Bone marrow (tissue), 2 donors: Measurements from ENCODE around the gene STK39.

Experiments
- DNase-seq, 2 donors: peaks; one replicate each; lab custom pipeline; 2025; lab: John Stamatoyannopoulos, UW

The STK39 gene

DNA sequence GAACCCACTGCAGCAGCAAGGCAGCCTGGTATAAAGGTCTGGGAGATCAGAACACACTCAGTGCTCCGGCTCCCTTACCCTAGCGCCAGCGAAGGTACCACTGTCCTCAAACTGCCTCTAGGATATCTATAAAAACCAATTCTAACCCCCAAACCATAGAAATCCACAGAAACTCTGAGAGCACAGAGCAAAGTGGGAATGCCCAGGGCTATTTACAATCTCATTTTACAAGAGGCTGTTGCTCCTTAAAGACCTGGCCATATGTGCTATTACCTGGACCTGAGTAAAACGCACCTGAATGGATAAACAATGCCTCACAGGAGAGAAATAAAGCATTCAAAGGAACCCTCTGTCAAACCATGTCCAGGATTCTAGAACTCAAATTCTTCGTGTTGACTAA, 4.3 kb downstream of the STK39 start:
- DNase-seq: no peak

DNA sequence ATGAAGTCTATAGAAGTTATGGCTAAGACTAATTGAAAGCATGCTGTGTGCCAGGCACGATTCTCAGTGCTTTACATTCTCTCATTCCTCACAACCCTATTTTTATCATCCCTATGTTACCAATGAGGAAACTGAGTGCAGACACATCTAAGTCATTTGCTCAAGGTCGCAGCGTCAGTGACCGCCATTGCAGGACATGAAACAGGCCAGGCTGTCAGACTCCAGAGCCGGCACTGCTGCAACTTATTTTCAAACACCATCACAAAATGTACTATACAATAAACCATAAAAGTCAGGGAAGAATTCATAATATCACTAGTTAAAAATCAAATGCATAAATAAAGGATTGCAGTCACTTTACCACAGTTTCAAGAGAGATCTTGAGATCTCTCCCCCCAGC, 5.6 kb downstream of the STK39 start:
- no peak for DNase-seq

DNA sequence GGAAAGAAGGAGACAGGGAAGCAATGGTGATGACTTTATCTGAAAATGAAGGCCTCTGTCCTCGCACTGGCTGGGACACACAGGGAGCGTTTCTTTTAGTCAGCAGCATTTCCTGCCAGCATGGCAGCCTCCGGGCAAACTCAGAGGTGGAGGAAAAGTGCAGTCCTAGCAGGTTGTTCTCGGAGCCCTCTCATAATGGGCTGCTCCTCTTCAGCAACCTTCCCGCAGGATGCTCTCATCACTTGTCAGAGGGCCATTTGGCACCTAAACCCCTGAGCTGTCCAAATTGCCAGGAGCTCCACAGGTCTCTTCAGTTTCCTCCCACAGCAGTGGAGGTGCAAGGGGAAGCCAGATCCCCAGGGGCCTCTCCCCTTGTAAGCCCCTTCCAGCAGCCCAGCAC, 6.2 kb downstream of the STK39 start:
- no peak for DNase-seq

DNA sequence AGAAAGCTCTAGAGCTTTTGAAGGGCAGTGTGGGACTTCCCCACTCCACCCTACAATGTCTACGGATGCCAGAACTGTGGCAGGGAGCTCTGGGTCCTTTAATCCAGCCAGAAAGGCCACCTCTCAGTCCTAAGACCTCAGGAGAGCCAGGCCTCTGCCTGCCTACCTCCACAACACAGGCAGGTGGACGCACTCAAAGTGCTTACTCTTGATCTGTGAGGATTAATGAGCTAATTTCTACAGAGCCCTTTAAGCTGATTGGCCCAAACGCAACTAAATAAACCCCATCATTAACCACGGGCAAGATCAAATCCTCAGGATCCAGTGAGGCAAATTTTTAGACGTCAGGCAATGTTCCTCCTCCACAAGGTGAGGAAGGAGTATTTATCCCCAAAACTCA, 8.1 kb downstream of the STK39 start:
- DNase-seq: no peak

DNA sequence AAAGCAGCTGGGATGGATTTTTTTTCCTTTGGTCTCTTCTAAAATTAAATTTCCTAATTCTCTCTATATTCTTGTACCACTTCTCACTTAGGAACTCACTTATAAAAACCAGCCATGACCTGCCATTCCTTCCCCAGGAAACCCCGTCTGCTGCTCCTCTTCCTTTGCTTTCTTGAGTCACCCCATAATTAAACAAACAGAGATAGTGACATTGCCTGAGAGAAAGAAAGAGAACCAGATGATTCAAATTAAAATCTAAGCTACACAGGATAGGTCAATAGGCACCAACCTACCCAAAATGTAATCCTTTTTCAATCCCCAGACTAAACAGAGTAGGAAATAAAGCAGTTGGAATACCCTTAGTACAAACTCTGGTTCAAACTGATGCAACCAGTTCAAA, 9.7 kb downstream of the STK39 start:
- DNase-seq: peak in 1 of 2 donors; percentile 69

DNA sequence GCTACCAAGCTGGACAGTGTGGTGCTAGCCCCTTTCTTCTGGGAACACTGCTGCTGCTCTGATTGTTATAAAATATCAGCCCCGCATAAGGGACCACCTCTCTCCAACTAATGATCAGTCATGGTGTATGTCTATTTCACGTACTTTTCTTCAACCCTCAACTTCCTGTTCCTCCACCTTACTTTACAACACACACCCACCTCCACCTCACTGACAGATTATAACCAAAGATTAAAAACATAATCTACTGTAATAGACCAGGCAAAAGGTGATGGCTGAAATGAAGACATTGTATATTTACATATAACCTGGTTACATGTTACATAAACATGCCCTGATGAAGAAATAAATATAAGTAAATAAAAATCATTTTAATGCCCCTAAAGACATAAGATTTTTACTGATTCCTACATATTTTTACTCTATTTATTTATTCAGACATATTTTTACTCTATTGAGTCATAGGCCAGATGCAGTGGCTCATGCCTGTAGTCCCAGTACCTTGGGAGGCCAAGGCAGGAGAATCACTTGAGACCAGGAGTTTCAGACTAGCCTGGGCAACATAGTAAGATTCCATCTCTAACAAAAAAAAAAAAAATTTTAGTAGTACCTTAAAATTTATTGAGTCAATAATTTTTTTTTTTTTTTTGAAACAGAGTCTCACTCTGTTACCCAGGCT, 12.8 kb downstream of the STK39 start:
- DNase-seq: no peak

DNA sequence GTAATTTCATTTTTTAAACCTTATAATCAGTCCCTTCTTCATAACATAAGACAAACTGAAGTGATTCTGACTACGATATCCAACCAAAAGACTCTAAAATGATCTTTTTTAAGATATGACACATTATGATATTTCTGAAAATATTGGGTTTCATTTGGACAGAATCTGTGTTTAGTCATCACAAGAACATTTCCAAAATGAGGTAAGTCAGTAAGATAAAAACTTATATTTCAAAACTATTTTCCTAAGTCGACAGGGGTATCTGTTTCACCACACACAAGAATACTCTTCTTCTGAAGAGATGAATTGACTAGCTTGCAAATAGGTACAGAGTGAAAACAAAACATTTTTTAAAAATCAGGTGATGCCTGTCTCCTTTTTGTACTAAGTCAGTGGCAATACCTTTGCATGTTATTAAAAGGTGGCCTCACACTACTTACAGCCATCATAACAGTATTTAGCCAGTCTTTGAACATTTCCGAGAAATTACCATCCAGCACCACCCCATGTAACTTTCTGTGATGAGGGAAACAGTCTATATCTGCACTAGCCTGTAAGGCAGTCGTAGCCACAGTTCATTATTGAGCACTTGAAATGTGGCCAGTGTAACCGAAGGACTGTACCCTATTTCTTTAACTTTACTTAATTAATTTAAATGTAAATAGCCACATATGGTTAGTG, 13.5 kb downstream of the STK39 start:
- no peak for DNase-seq

DNA sequence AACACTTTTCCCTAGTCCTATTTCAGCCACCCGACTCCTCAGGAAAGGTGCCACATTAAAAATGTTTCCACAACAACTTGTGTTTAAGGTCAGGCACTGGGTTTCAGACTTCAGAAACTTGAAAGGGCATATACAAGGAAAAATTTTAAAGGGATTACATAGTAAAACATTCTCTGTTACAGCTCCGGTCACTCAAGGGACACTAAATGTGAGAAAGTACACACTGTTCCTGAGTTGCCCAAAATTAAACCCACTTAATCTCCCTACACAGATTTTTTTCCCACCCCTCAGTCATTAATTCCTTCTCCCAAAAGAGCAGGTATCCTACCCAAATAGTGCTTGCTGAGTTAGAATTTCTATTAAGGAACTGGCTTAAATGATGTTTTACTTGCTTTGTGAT, 14.2 kb downstream of the STK39 start:
- DNase-seq: no peak

DNA sequence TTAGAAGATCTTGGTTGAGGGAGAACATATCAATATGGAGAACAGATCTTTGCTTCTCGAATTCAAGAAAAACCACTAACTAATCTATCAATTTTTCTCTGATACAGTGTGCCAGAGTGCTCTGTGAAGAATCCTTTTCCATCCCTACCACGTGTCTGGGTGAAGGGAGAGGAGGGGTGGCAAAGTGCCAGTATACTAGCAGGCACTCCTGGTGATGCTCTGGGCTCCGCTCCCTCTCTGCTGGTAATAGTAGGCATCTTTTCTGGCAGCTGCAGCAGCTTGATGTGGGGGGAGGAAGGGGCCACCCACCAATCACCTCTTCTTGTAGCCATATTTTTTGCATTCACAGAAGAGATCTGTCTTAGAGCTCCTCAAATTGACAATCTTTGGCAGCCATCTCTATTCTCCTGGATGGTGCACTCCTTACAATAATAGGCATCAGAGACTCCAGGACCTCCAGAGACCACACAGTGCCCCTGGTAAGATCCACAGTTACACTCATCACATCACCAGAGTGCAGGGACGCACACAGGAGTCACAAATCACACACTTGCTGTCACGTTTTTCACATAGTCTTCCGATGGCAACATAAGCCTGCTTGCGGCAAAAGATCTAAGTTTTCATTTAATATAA, 15.7 kb downstream of the STK39 start:
- no peak for DNase-seq

DNA sequence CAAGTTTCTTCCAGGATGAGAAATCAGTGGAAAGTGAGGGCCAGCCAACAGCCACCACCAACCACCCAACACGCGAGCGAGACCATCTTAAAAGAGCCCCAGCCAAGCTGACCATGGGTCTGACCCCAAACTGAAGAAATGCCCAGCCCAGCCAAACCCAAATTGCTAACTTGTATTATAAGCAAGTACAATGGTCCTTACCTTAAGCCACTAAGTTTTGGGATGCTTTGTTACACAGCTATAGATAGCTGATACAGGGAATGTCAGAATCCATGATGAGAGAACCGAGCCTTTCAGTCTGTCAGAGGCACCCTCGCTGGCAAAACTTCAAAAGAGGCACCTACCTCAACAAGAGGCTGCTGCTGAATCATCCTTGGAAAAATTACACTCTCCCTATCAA, 17.0 kb downstream of the STK39 start:
- DNase-seq: no peak

DNA sequence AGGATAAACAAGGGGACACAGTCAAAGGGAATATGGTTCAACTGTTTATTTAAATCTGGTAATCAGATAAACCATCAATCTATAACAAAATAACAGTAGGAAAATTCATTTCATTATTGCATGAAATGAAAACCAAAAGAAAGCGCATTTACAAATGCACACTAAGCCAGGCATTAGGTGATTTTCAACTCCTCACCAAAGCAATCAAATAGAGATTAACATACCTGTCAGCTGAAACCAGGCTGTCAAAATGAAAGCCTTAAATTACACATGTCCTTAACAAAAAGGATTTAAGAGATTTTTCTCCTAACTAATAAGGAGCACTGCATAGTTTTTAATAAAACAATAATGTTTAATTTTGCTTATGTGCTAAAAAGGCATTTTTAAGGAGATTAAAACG, 23.0 kb downstream of the STK39 start:
- no peak for DNase-seq

DNA sequence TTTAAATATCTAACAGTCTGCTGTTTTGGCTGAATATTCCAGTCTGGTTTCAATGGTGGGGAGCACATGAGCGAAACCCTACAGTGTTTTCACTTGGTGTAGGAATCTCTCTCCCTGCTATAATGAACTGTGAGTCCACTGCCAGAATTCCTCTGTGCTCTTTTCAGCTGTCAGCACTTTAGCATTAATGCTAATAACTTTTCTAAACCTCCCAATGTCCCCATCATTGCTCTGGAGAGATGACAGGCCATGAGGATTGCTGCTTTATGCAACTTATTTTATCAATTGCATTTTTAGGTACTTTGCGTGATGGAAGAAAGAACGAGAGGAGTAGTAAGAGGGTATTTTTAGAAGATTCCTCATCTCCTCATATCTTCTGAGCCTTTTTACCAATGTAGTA, 25.3 kb downstream of the STK39 start:
- DNase-seq: no peak

DNA sequence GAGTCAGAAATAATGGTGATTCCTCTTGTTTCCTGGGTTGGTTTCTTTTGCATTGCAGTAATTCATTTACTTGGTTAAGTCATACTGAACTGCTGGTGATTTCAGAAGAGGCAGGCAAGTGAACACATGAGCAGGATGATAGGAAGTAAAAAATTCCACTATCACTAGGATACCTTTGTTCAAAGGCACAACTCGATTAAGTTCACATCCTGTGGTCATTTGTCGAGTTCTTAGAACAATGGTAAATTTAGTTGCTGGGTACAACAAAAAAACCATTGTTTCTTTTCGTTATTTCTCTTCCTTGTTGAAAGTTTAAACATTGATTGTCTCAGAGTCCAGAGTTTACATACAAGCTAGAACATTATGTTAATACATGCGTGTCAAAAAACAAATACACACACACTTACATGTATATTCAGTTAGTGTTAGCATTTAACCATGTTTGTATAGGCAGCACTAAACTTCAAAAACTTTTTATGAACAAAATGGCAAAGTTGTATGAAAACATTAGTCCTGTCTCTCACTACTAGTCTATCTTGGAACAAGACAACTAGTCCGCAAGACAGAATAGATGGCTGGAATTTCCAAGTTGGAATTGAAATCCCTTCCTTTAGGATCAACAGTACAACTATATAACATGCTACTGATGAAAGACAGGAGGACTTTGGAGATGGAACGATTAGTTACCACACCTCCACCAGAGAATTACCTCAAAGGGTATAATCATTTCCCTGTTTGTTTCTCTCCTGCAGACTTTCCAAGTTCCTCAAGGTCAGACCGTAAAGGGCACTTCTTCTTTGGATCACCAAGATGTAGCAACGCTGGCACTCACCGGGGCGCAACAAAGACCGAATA, 26.2 kb downstream of the STK39 start:
- DNase-seq: no peak

DNA sequence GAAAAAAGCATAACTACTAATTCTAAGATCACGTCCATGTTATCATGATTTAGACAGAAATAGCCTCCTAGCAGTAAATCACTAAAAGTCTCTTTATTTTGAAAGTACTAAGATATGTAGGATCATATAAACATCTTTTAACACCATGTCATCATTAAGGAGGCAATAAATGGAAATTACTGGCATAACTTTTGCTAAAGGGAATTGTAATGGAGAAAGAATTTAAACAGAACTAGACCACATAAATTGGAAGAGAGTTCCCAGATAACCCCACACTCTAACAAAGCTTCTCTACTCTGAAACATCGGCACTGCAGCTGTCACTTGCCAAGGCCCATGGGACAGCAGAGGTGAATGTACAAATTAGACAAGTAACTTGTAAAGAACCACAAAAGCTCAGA, 29.5 kb downstream of the STK39 start:
- no peak for DNase-seq

DNA sequence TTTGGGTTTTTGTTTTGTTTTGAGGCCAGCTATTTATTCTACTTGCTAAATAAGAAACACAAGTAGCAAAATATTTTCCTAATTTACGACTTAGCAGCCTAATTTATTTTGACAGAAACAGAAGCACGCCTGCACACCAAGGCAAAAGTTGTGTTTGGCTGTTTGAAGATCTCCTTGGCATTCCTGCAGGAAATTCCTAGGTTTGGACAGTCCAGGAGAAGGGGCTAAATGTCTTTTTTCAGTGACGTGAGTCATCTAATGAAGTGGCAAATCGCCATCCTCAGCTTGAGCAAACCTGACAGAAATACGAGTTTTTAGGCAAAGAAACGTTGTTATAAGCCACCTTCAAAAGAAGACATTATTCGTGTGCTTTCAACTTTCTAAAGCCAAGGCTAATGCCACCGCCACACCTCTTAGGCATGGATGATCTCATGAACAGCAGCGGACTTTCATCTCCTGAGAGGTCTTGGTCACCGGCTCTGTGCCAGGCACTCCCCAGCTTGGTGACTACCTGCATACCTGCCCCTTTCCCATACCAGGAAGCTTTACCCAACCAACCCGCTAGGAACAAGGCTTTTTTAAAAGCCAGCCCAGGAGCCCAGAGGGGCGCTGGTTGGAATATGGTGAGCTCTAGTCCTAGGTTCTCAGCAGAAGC, 30.9 kb downstream of the STK39 start:
- DNase-seq: no peak

DNA sequence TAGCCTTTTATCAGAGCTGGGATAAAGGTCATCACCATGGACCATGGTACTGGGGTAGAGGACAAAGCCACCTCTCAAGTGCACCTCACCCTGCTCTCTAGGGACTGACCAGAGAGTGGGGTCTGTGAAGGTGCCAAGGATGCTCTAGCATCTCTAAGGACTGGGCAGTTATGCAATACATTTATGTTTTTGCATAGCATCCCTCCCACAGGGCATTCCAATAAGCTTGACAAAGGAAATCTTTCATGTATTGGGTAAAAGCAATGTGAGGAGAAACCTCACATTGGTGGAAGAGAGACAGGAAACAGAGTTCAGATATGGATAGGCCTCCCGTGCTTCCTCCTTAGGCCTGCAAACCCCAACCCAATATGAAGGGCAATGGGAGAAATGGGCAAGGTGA, 31.6 kb downstream of the STK39 start:
- DNase-seq: no peak

DNA sequence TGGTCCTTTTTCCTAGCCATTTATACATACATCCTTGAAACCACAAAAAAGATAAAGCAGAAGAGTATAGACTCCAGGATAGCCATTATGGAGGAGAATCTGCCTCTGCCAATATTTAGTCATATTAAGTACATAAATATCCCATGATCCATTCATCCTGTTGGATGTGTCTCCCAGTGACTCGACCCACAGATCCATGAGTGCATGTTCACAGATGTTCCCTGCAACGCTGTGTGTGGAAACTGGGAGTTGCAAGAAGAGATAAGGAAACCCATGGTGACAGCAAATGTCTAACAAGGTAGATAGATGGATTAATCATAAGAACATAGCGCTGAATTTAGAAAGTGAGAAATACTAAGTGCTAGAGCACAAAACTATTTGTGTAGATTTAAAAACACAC, 34.5 kb downstream of the STK39 start:
- no peak for DNase-seq

DNA sequence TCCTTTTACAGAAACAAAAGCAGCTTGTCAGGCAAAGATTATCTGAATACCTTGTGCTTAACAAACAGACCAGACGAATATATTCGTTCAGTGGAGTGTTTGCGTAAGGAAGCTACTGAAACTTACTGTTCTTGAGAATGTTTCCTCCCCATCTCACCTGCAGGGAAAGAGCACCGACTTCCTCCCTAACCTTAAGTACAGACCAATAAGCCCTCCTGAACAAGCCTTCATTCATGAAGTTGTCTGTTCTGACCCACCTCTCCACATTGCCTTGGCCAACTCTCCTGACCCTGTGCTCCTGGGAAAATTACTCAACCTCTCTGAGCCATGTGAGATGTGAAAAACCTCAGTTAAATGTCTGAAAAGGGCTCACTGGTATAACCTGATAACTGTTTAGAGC, 35.2 kb downstream of the STK39 start:
- DNase-seq: no peak

DNA sequence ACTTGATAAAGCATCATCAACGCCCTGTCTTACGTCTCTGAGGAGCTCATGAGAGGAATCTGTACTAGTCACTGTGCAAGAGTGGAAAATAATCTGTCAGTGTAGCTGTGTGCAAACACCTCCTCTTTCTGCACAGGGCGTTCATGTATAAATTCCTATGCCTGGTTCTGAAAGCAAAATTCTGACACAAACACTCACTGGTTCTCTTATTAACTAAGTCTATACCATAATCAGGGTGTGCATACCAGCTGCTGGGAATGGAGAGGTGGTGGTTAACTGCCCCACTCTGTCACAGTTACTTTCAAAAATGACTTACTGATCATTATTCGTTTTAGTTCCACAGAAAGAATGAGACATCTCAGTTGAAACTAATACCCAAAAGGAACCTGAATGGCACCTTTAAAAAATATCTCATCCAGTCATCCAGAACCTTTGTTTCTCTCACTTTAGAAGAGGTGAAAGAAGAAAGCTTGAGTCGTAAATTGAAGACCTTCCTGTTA, 35.7 kb downstream of the STK39 start:
- DNase-seq: no peak

DNA sequence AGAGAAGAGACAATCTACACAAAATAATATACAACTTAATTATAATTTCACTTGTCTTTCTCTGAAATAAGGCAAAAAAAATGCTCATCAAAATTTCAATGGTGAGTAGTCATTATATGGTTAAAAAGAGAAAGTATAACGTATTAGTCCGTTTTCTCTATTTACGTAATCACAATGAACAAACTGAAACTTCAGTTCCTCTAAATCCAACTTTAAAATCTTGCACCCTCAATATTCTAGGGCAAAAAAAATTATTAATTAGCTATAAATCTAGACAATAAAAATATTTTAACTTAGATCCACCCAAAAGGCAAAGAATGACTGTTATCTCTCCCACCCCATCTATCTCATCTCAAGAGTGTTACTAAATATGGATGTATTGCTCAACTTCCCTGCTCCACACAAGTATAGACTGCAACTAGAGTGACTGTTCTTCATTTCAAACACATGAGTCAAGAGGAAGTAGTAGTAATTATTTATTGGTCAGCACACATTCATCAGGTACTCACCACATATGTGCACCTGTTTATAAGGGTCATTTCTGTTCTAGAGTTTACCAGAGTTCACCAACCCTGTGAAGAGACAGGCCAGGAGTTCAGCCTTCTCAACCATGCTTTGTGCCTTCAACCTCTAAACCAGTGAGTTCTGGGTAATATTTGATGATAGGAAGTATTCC, 36.4 kb downstream of the STK39 start:
- peak in 1 of 2 donors; percentile 86 for DNase-seq

DNA sequence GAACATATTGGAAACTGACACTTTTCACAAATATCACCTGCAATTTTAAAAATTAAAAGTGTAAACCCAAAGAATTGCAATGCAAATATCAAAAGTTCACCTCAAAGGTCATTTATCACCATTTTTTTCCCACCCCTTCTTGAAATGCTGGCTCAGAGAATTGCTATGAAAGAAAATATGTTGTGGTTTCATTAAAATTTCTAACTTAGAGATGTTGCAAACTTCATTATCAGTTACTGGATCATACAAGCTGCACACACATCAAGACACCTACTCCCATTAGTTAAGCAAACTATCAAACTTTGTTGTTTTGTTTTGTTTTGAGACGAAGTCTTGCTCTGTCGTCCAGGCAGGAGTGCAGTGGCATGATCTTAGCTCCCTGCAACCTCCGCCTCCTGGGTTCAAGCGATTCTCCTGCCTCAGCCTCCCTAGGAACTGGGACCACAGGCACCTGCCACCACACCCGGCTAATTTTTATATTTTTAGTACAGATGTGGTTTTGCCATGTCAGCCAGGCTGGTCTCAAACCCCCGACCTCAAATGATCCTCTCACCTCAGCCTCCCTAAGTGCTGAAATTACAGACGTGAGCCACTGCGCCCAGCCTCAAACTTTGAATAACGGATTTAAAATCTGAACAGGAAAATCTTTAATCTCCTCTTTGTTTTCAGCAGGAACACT, 37.0 kb downstream of the STK39 start:
- no peak for DNase-seq
